GM12878 (cell line): ENCODE data around the gene PPP1R37.

Experiments
- ATF2 ChIP-seq: IDR thresholded peaks from 2 replicates; pipeline ENCODE4 v1.6.1; 2012; ENCODE audit warnings: low read length, inconsistent platforms
- CBX5 ChIP-seq: sonication (generic); IDR thresholded peaks from 2 replicates; pipeline ENCODE4 v1.6.1; 2016; ENCODE audit warnings: low read depth, moderate library complexity, mild to moderate bottlenecking, inconsistent platforms
- CTCF ChIP-seq, 3 experiments: IDR thresholded peaks in 2 of 3; conservative IDR thresholded peaks in 1 of 3; 2 replicates each; pipeline ENCODE4 v1.5.1; 2011; ENCODE audit warnings: low read depth in 3 of 3, low read length in 3 of 3, mild to moderate bottlenecking in 3 of 3, control low read depth in 2 of 3, moderate library complexity in 2 of 3, inconsistent platforms in 1 of 3, mixed read lengths in 1 of 3; ENCODE audit not compliant: control insufficient read depth in 2 of 3, insufficient read depth in 1 of 3; ENCODE audit errors: extremely low read depth in 1 of 3
- EZH2 ChIP-seq: IDR thresholded peaks from 2 replicates; pipeline ENCODE4 v1.6.1; 2012; ENCODE audit warnings: low read depth, mild to moderate bottlenecking, control low read depth, inconsistent platforms, low read length, borderline replicate concordance; ENCODE audit not compliant: control insufficient read depth
- JUND ChIP-seq: IDR thresholded peaks from 2 replicates; pipeline ENCODE4 v1.6.1; 2012; ENCODE audit warnings: low read depth, mild to moderate bottlenecking, low read length, improper control_type of control experiment, moderate library complexity
- PML ChIP-seq: IDR thresholded peaks from 2 replicates; pipeline ENCODE4 v1.6.1; 2012; ENCODE audit warnings: low read length, inconsistent platforms
- POLR2A ChIP-seq: IDR thresholded peaks from 2 replicates; pipeline ENCODE4 v1.6.1; 2011; ENCODE audit warnings: low read depth, mild to moderate bottlenecking, low read length
- POLR2AphosphoS5 ChIP-seq: IDR thresholded peaks from 2 replicates; pipeline ENCODE4 v1.6.1; 2011; ENCODE audit warnings: mild to moderate bottlenecking, low read length, inconsistent platforms
- RBBP5 ChIP-seq: fragments of 200-600 bp; sonication (generic); conservative IDR thresholded peaks from 2 replicates; pipeline ENCODE4 v1.6.1; 2016
- RCOR1 ChIP-seq: conservative IDR thresholded peaks from 2 replicates; pipeline ENCODE4 v1.6.1; 2012; ENCODE audit warnings: low read depth, low read length, improper control_type of control experiment
- SRF ChIP-seq, 2 experiments: IDR thresholded peaks; 2 replicates each; pipeline ENCODE4 v1.6.1; 2011; ENCODE audit warnings: low read depth in 2 of 2, low read length in 2 of 2, mild to moderate bottlenecking in 1 of 2, moderate library complexity in 1 of 2
- SUZ12 ChIP-seq: fragments of 200-600 bp; sonication (generic); IDR thresholded peaks from one replicate; pipeline ENCODE4 v1.6.1; 2018; ENCODE audit warnings: antibody characterized with exemption, mild to moderate bottlenecking; ENCODE audit not compliant: unreplicated experiment
- ZBTB33 ChIP-seq: fragments of 450-650 bp; IDR thresholded peaks from 2 replicates; pipeline ENCODE4 v1.6.1; 2017; ENCODE audit warnings: mild to moderate bottlenecking
- TF ChIP-seq, protein P1 (sequence below): fragments of 450-650 bp; IDR thresholded peaks from 2 replicates; pipeline ENCODE4 v1.6.1; 2017; ENCODE audit warnings: mild to moderate bottlenecking, moderate library complexity

DNA sequence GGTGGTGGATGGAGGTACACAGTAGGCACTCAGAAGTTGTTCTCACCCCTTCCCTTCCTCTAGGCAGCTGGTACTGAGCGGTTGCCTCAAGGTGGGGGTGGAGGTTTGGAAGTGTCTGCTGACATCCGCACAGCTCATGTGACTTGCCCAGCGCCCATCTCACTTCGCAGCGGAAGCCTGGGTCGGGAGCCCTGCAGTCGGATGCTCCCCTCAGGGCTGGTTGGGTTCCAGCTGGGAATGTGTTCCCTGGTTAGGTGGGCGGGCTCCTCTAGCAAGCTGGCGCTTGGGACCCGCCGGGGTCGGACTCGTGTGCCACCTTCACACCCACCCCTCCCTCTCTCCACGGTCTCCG lies 10.2 kb downstream of the PPP1R37 start:
- TF ChIP-seq JUND (no peak), CTCF (IDR thresholded peaks at IDR 0.05 in 2 of 3, conservative IDR thresholded peaks at IDR 0.05 in 1 of 3; ENCODE audit: control insufficient read depth in 2 of 3, extremely low read depth in 1 of 3, insufficient read depth in 1 of 3, low read depth in 3 of 3, low read length in 3 of 3) (peak in 1 of 3 experiments; percentile 33; a peak in 2 of 6 replicates), POLR2A (no peak), CBX5 (no peak), SUZ12 (no peak), POLR2AphosphoS5 (no peak), RCOR1 (no peak), RBBP5 (no peak), EZH2 (no peak), ATF2 (no peak), SRF (IDR thresholded peaks at IDR 0.05; ENCODE audit: low read depth in 2 of 2, low read length in 2 of 2) (no peak), PML (no peak), ZBTB33 (no peak)
- TF ChIP-seq, protein P1, sequence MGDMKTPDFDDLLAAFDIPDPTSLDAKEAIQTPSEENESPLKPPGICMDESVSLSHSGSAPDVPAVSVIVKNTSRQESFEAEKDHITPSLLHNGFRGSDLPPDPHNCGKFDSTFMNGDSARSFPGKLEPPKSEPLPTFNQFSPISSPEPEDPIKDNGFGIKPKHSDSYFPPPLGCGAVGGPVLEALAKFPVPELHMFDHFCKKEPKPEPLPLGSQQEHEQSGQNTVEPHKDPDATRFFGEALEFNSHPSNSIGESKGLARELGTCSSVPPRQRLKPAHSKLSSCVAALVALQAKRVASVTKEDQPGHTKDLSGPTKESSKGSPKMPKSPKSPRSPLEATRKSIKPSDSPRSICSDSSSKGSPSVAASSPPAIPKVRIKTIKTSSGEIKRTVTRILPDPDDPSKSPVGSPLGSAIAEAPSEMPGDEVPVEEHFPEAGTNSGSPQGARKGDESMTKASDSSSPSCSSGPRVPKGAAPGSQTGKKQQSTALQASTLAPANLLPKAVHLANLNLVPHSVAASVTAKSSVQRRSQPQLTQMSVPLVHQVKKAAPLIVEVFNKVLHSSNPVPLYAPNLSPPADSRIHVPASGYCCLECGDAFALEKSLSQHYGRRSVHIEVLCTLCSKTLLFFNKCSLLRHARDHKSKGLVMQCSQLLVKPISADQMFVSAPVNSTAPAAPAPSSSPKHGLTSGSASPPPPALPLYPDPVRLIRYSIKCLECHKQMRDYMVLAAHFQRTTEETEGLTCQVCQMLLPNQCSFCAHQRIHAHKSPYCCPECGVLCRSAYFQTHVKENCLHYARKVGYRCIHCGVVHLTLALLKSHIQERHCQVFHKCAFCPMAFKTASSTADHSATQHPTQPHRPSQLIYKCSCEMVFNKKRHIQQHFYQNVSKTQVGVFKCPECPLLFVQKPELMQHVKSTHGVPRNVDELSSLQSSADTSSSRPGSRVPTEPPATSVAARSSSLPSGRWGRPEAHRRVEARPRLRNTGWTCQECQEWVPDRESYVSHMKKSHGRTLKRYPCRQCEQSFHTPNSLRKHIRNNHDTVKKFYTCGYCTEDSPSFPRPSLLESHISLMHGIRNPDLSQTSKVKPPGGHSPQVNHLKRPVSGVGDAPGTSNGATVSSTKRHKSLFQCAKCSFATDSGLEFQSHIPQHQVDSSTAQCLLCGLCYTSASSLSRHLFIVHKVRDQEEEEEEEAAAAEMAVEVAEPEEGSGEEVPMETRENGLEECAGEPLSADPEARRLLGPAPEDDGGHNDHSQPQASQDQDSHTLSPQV, result no peak
